OCI-LY3 (cell line): ENCODE measurements around the gene PCP4L1.

Experiments
- H2AFZ ChIP-seq: fragments of 200-600, 300-600 bp; shearing (Covaris generic); 2 replicates; pipeline ENCODE4 v1.6.0; 2014; ENCODE audit warnings: antibody characterized with exemption, low read depth, low read length
- H3K27ac ChIP-seq: fragments of 200-600, 300-600 bp; sonication (generic); 2 replicates; pipeline ENCODE4 v1.5.1; 2014; ENCODE audit warnings: mild to moderate bottlenecking, low read length, moderate library complexity, mixed read lengths
- H3K27me3 ChIP-seq: fragments of 200-600, 300-600 bp; sonication (generic); 2 replicates; pipeline ENCODE4 v1.6.1; 2014; ENCODE audit warnings: low read depth, low read length, mixed read lengths
- H3K36me3 ChIP-seq: fragments of 200-600, 300-600 bp; sonication (generic); replicated peaks from 2 replicates; pipeline ENCODE3; 2014; ENCODE audit warnings: low read depth, low read length, mixed read lengths
- H3K4me1 ChIP-seq: fragments of 300-600, 200-600 bp; sonication (generic); 2 replicates; pipeline ENCODE4 v1.6.1; 2014; ENCODE audit warnings: low read length, mixed read lengths
- H3K4me2 ChIP-seq: fragments of 200-600, 300-600 bp; sonication (generic); 2 replicates; pipeline ENCODE4 v1.6.1; 2014; ENCODE audit warnings: low read length, mixed read lengths
- H3K4me3 ChIP-seq: fragments of 300-600, 200-600 bp; sonication (generic); 2 replicates; pipeline ENCODE4 v1.5.1; 2014; ENCODE audit warnings: antibody characterized with exemption, mild to moderate bottlenecking, low read length, moderate library complexity
- H3K79me2 ChIP-seq: fragments of 300-600, 200-600 bp; shearing (Covaris generic); 2 replicates; pipeline ENCODE4 v1.6.1; 2014; ENCODE audit warnings: mild to moderate bottlenecking, low read length, mixed read lengths
- H3K9ac ChIP-seq: fragments of 300-600, 200-600 bp; shearing (Covaris generic); 2 replicates; pipeline ENCODE4 v1.6.0; 2014; ENCODE audit warnings: mild to moderate bottlenecking, low read length, moderate library complexity
- H3K9me3 ChIP-seq: fragments of 200-600, 300-600 bp; shearing (Covaris generic); 2 replicates; pipeline ENCODE4 v1.6.1; 2014; ENCODE audit warnings: low read length, mixed read lengths; ENCODE audit not compliant: insufficient read depth
- H4K20me1 ChIP-seq: fragments of 200-600, 300-600 bp; sonication (generic); 2 replicates; pipeline ENCODE4 v1.6.1; 2016; ENCODE audit warnings: low read length, mixed read lengths; ENCODE audit not compliant: insufficient read depth
- EZH2phosphoT487 ChIP-seq: fragments of 200-600 bp; shearing (Covaris generic); IDR thresholded peaks from 2 replicates; pipeline ENCODE4 v1.6.1; 2018; ENCODE audit warnings: antibody characterized with exemption, mixed run types, low read depth
- TF ChIP-seq, protein P1 (sequence below): fragments of 200-600, 300-600 bp; sonication (generic); IDR thresholded peaks from 2 replicates; pipeline ENCODE4 v1.5.1; 2014; ENCODE audit warnings: antibody characterized with exemption, low read length, low read depth

PCP4L1 gene

GRCh38 chr1:161324020-161324419 is 65.5 kb downstream of the PCP4L1 start:
- Histone ChIP-seq H3K4me1 (no peaks in the 10 kb centered on the region), H3K9ac (no peak overlapping the region), H3K36me3 (peaks cover 21% of the 10 kb centered on the region), H3K4me2 (no peak overlapping the region), H4K20me1 (no peaks in the 10 kb centered on the region), H3K79me2 (peaks cover 15% of the 10 kb centered on the region), H3K9me3 (no peaks in the 10 kb centered on the region), H3K27me3 (no peaks in the 10 kb centered on the region), H3K27ac (no peak overlapping the region), H3K4me3 (no peak overlapping the region), H2AFZ (no peak overlapping the region)
- TF ChIP-seq, protein P1, sequence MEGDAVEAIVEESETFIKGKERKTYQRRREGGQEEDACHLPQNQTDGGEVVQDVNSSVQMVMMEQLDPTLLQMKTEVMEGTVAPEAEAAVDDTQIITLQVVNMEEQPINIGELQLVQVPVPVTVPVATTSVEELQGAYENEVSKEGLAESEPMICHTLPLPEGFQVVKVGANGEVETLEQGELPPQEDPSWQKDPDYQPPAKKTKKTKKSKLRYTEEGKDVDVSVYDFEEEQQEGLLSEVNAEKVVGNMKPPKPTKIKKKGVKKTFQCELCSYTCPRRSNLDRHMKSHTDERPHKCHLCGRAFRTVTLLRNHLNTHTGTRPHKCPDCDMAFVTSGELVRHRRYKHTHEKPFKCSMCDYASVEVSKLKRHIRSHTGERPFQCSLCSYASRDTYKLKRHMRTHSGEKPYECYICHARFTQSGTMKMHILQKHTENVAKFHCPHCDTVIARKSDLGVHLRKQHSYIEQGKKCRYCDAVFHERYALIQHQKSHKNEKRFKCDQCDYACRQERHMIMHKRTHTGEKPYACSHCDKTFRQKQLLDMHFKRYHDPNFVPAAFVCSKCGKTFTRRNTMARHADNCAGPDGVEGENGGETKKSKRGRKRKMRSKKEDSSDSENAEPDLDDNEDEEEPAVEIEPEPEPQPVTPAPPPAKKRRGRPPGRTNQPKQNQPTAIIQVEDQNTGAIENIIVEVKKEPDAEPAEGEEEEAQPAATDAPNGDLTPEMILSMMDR: no peak
- no peak for TF ChIP-seq EZH2phosphoT487

DNA sequence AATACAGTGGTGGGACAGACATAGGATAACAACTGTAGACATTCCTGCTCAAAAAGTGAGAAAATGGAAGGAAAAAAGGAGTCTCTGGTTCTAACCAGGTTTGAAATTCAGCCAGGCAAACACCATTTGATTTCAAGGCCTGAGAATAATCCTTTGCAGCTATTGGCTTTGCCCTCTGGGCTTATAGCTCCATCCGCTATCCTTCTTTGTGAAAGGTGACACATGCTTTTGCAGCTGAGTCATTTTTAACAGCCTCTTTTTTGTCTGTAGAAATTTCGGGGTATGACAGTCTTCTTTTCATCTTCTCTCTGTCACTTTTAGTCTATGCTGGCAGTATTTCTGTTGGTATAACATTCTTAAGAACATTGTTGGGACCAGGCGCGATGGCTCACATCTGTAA is 71.8 kb downstream of the PCP4L1 start:
- Histone ChIP-seq H3K9me3 (no peaks in the 10 kb centered on the region), H3K79me2 (no peaks in the 10 kb centered on the region), H3K27me3 (no peaks in the 10 kb centered on the region), H3K9ac (no peak overlapping the region), H3K27ac (no peak overlapping the region), H3K36me3 (peaks cover 40% of the 10 kb centered on the region), H2AFZ (no peak overlapping the region), H4K20me1 (no peaks in the 10 kb centered on the region), H3K4me1 (no peaks in the 10 kb centered on the region), H3K4me2 (no peak overlapping the region), H3K4me3 (no peak overlapping the region)
- TF ChIP-seq, protein P1: no peak
- TF ChIP-seq EZH2phosphoT487: no peak

- H3K4me1 ChIP-seq: no peaks in the 10 kb centered on the region
- H3K36me3 ChIP-seq: peaks cover 34% of the 10 kb centered on the region
- TF ChIP-seq, protein P1: no peak
- no peak for TF ChIP-seq EZH2phosphoT487
- no peak overlapping the region for H3K9ac ChIP-seq
- H2AFZ ChIP-seq: no peak overlapping the region
- no peak overlapping the region for H3K4me2 ChIP-seq
- H3K27ac ChIP-seq: no peak overlapping the region
- no peak overlapping the region for H3K4me3 ChIP-seq
- no peaks in the 10 kb centered on the region for H3K27me3 ChIP-seq
- no peaks in the 10 kb centered on the region for H3K79me2 ChIP-seq
- no peaks in the 10 kb centered on the region for H4K20me1 ChIP-seq
- H3K9me3 ChIP-seq: no peaks in the 10 kb centered on the region
These were observed 74.6 kb downstream of the PCP4L1 start for GRCh38 chr1:161333166-161333565.
